GM21717 (cell line): ENCODE results near the gene CNKSR2.

Source experiments
- ATAC-seq: cut with Tn5 transposase; IDR thresholded peaks from one replicate; pipeline ENCODE4 v1.9.1; 2021; ENCODE audit warnings: mild to moderate bottlenecking, moderate library complexity; ENCODE audit not compliant: unreplicated experiment

The CNKSR2 gene

DNA sequence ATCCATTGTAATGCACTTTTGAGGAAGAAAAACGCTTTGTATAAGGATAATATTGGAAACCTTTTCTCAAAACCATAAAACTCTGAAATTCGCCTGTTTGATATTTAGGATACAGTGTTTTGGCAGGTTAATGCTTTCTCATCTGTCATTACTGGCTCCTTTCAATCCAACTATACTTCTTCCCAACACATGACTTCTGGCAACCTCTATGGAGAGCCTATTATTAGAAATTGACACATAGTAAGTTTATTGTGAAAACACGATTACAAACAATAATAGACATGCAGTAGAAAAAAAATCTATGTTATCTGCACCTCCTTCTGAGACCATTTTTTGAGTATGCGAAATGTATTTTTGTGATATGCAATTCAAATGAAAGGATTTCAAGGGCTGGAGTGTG lies 288.5 kb downstream of the CNKSR2 start:
- no peak for ATAC-seq

DNA sequence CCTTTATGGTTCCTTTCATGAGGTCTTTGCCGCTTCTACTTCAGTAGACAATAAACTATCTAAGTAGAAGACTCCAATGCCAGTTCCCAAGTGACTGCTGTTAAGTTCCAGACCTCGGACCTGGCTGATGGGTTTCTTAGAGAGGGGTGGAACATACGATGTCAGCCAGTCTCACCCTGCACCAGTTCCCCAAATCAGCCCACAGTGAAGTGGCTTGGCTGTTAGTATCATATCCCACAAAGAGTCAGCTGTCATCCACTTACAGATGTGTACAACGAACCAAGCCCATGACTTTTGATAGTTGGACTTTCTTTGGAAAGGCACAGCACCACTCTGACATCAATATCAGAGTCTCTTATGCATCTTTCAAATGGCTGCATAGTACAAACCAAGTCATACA lies 292.0 kb downstream of the CNKSR2 start:
- no peak for ATAC-seq

DNA sequence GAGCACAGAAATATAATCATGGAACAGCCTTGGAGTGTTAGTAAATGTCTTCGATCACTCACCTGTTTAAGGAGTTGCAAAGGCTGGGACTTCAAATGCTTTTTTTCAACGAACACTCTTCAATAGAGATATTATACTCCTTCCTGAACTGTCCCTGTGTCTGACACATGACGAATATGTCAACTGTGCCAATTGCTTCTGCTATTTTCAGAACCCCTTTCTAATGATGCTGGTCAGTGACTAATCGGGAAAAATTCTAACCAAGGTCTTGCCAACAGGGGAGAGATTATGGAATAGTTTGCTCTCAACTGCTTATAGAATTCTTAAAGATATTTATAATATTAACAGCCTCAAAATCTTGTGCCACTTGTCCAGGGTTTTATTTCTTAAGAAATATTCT lies 292.5 kb downstream of the CNKSR2 start:
- no peak for ATAC-seq

DNA sequence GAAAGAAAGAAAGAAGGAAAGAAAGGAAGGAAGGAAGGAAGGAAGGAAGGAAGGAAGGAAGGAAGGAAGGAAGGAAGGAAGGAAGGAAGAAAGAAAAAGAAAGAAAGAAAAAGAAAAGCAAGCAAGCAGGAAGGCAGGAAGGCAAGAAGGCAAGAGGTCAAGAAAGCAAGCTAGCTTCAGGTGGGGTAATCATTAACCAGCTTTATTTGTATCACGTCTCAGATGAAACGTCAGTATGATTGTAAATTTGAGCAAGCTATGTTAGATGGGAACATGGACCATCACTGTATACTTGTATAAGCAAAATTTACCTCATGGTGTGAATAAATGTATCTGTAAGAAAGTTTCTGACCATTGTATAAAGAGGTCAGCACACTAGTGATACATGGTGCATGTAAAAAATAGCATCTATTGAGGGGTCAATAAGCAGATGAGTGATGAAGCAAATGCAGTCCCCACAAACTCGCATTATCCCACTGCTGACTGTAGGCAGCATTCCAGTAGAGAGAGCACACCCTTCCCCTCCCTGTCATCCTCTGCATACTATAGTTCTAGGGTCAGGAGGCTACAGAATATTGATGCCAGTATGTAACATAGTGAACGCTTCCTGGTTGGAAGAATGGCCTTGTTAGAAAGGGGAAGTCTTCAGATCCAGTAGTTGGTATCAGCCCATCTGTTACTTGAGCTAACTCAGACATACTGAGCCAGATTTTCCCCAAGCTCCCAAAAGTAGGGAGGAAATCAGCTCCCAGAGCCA lies 300.4 kb downstream of the CNKSR2 start:
- no peak for ATAC-seq

DNA sequence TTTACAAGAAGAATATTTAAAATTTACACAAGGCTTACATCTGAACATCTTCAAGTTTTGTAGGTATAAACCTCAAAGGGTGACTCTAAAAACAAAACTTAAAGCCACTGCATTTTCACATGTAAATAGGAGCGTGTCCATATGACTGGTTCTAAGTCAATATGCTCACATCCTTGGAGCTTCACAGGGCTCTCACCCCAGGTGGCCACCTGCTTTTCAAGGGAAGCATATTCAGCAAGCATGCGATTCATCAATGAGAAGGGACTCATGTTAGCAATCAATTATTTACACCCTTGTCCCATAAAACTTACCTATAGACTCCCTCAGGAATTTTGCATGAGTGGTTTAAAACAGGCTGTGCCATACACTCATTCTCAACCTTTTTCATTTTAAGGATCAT lies 301.7 kb downstream of the CNKSR2 start:
- no peak for ATAC-seq

DNA sequence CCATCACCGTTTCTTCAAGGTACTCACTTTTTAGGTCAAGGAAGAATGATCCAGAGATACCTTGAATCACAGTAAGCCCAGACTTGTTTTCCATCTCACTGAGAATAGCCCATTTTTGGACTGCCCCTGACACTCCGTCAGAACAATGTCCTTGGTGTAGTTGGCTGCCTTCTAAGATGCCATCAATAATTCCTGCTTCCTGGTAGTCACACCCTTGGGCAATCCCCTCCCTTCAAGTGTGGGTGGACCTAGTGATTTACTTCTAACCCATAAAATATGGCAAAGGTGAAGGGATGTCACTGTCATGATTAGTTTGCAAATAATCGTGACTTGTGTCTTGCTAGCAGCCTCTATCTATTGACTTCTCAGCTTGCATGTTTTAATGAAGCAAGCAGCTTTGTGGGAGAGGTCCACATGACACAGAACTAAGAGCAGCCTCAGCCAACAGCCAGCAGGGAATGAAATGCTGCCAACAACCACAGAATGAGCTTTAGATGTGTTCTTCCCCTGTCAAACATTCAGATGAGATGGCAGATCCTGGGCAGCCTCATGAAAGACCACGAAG lies 303.9 kb downstream of the CNKSR2 start:
- ATAC-seq, result no peak

DNA sequence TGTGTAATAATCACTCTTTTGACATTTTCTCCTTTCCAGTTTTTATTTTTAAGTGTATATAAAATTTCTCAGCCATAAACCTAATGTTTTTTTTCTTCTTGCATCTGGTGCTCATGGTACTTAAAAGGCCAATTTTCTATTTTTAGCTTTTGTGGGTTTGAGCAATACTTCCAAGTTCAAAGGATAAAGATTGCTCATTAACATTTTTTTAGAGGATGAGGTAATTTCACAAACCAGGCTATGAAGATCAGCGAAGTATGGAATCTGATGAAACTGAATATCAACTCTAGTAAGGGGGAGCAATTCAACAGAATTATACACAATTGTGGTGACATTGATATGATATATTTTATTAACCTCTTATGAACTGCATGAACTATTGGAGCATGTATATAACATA lies 309.7 kb downstream of the CNKSR2 start:
- no peak for ATAC-seq

DNA sequence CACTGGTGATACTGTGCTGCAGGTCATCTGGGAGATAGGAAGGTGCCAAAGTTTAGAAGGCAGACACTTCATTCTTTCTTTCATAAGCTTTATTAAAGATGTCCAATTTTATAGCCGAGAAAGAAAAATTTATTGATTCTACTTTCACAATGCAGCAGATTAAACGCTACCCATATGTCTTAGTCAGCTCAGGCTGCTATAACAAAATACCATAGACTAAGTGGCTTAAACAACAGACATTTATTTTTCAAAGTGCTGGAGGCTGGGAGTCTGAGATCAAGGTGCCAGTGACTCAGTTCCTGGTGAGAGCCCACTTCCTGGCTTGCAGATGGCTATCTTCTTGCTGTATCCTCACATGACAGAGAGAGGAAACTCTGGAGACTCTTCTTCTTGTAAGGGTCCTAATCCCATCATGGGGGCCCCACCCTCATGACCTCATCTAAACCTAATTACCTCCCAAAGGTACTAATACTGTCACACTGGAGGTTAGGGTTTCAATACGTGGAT lies 317.3 kb downstream of the CNKSR2 start:
- ATAC-seq, result no peak

DNA sequence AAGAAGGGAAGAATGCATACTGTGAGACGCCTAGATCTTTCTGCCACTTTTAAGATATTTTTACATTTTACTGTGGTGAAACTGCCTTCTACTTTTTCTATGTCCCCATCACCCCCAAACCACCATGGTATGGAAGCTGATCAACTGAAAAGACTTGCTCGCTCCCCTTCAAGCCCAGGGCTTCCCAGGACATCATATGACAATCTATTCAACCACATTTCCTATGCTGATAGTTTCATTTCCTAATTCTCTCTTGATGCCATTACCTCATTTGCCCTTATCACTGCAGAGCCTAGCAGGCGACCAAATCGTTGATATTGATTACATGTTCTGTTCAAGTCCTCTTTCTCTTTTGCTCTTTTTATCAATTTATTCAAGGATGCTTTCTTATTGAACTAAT lies 324.1 kb downstream of the CNKSR2 start:
- ATAC-seq, result no peak

DNA sequence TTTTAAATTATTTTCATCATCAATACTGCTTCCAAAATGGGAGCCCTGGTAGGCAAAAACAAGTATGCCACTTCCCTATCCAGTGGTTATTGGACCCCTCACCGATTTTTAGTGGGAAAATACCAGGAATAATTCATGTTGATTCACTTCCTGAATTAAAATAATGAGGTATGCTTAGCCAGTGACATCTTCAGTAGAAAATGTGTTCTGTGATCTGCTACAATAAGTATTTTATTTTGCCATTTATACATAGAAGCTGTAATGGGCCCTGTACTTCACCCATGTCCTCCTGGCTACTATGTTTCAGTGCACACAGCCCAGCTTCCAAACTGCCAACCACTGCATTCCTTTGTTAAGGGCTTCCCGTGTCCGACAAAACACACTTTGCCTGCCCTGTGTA lies 324.9 kb downstream of the CNKSR2 start:
- ATAC-seq, result no peak

DNA sequence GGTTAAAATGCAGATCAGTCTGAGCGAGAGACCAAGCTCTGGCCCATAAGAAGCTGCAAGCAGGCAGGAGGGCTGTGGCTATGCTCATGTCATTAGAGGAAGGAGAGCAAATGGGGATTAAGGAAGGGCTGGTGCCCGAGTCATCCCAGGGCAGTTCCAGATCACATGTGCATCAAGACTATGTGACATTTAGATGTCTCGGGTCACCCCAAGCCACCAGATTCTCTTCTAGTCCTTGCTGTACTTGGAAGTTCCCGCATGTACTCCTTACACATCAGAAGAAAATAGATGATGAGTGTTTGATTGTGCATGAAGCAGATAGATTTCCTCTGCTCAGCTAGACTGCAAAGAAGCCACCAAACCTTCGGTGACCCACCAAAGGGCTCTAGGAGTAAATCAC lies 326.1 kb downstream of the CNKSR2 start:
- no peak for ATAC-seq

DNA sequence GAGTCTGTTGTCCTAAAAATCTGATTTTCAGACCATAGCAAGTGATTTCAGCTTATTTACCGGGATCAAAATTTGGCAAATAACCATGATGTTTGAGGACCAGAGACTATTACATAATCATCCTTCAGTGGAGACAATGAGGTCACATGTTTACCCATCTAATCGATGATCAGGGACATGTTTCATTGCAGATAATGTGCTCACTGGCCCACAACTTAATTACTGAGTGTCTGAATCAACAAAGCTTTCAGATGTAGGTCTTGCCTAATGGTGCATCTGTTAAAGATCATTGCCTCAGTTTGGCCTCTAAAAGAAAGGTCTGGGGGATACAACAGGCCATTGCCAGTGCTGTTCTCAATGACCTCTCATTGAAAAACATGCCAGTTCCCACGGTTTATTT lies 326.7 kb downstream of the CNKSR2 start:
- no peak for ATAC-seq

DNA sequence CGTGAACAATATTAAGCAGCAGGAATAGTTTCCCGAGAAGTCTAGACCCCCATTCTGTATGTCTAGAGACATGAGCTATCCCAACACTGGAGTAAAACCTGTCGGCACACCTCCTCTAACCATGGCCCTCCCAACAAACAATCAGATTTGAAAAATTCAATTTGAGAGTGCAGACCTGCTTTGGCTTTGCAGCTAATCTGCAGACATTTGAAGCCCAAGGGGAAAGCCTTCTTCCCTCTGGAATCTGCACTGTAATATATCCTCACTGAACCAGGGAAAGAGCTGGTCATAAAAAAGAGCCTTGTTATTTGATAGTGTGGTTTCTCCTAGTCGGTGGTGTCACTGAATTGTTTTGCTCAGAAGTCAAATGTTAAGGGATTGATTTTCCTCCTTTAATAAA lies 328.5 kb downstream of the CNKSR2 start:
- no peak for ATAC-seq
